IPS-15b (cell line): Measurements from ENCODE around the gene KDM6B.
A peak's percentile ranks its signal among the peaks of the same experiment; 100 is the strongest.

Experiments
- H3K27me3 ChIP-seq: one replicate; pipeline ENCODE4 v1.6.1; 2013; ENCODE audit warnings: low read length; ENCODE audit not compliant: control insufficient read depth, insufficient read depth
- H3K36me3 ChIP-seq: one replicate; pipeline ENCODE4 v1.6.1; 2013; ENCODE audit warnings: low read length; ENCODE audit not compliant: control insufficient read depth, insufficient read depth
- H3K4me1 ChIP-seq: one replicate; pipeline ENCODE4 v1.6.1; 2013; ENCODE audit warnings: mild to moderate bottlenecking, low read length; ENCODE audit not compliant: control insufficient read depth, insufficient read depth
- H3K4me3 ChIP-seq: one replicate; pipeline ENCODE4 v1.5.1; 2013; ENCODE audit warnings: low read depth, low read length
- H3K9ac ChIP-seq: one replicate; pipeline ENCODE4 v1.6.1; 2013; ENCODE audit warnings: low read depth, mild to moderate bottlenecking, low read length
- H3K9me3 ChIP-seq: one replicate; pipeline ENCODE4 v1.6.1; 2013; ENCODE audit warnings: mild to moderate bottlenecking, low read length; ENCODE audit not compliant: control insufficient read depth, insufficient read depth

Gene KDM6B

GRCh38 chr17:7850701-7851437, 16.9 kb downstream of the KDM6B start:
- Histone ChIP-seq H3K9ac (peak overlapping the region; percentile 47), H3K9me3 (no peaks in the 10 kb centered on the region), H3K27me3 (peaks cover 43% of the 10 kb centered on the region), H3K4me1 (peaks cover 2% of the 10 kb centered on the region), H3K4me3 (peak overlapping the region; percentile 85), H3K36me3 (peaks cover 9% of the 10 kb centered on the region)

GRCh38 chr17:7851438-7852261, 17.6 kb downstream of the KDM6B start:
- Histone ChIP-seq H3K27me3 (peaks cover 50% of the 10 kb centered on the region), H3K9me3 (no peaks in the 10 kb centered on the region), H3K9ac (peak overlapping the region; percentile 47), H3K36me3 (peaks cover 9% of the 10 kb centered on the region), H3K4me1 (peaks cover 4% of the 10 kb centered on the region), H3K4me3 (peak overlapping the region; percentile 85)

GRCh38 chr17:7852262-7852670, 18.2 kb downstream of the KDM6B start:
- H3K4me1 ChIP-seq = peaks cover 4% of the 10 kb centered on the region
- peaks cover 52% of the 10 kb centered on the region for H3K27me3 ChIP-seq
- no peak overlapping the region for H3K9ac ChIP-seq
- H3K36me3 ChIP-seq = peaks cover 9% of the 10 kb centered on the region
- peak overlapping the region; percentile 30 for H3K4me3 ChIP-seq
- no peaks in the 10 kb centered on the region for H3K9me3 ChIP-seq

- Histone ChIP-seq H3K4me1 (peaks cover 4% of the 10 kb centered on the region), H3K9me3 (no peaks in the 10 kb centered on the region), H3K9ac (no peak overlapping the region), H3K36me3 (peaks cover 9% of the 10 kb centered on the region), H3K27me3 (peaks cover 52% of the 10 kb centered on the region), H3K4me3 (peak overlapping the region; percentile 39)
These were observed 19.1 kb downstream of the KDM6B start for GRCh38 chr17:7852919-7853690.

- peaks cover 9% of the 10 kb centered on the region for H3K36me3 ChIP-seq
These were observed 19.6 kb downstream of the KDM6B start for GRCh38 chr17:7853691-7854038.

GRCh38 chr17:7854078-7854777, 20.2 kb downstream of the KDM6B start:
- Histone ChIP-seq H3K4me1 (peaks cover 8% of the 10 kb centered on the region), H3K9me3 (no peaks in the 10 kb centered on the region), H3K9ac (no peak overlapping the region), H3K4me3 (peak overlapping the region; percentile 35), H3K27me3 (peaks cover 52% of the 10 kb centered on the region), H3K36me3 (peaks cover 7% of the 10 kb centered on the region)

More at GRCh38 chr17:7853691-7854038, 19.6 kb downstream of the KDM6B start:
- H3K4me1 ChIP-seq = peaks cover 5% of the 10 kb centered on the region
- H3K9ac ChIP-seq = no peak overlapping the region
- H3K4me3 ChIP-seq = peak overlapping the region; percentile 35
- no peaks in the 10 kb centered on the region for H3K9me3 ChIP-seq
- H3K27me3 ChIP-seq = peaks cover 52% of the 10 kb centered on the region

- Histone ChIP-seq H3K9me3 (no peaks in the 10 kb centered on the region), H3K27me3 (peaks cover 52% of the 10 kb centered on the region), H3K9ac (no peak within 1 kb of the TSS), H3K4me3 (peak within 1 kb of the TSS; percentile 95), H3K36me3 (peaks cover 7% of the 10 kb centered on the region), H3K4me1 (peaks cover 8% of the 10 kb centered on the region)
These were observed 21.0 kb downstream of the KDM6B start, which contains the start of gene TMEM88 for GRCh38 chr17:7854851-7855659. TMEM88 (plus strand) TSS chr17:7855066; CDS start chr17:7855075, 9 bp downstream.

- Histone ChIP-seq H3K36me3 (peaks cover 5% of the 10 kb centered on the region), H3K4me3 (peak overlapping the region; percentile 95), H3K9me3 (no peaks in the 10 kb centered on the region), H3K9ac (no peak overlapping the region), H3K27me3 (peaks cover 50% of the 10 kb centered on the region), H3K4me1 (peaks cover 8% of the 10 kb centered on the region)
These were observed 21.6 kb downstream of the KDM6B start for GRCh38 chr17:7855660-7856010.

- peaks cover 45% of the 10 kb centered on the region for H3K27me3 ChIP-seq
- no peaks in the 10 kb centered on the region for H3K9me3 ChIP-seq
- no peak overlapping the region for H3K9ac ChIP-seq
- H3K36me3 ChIP-seq = peaks cover 2% of the 10 kb centered on the region
- H3K4me3 ChIP-seq = peak overlapping the region; percentile 95
- peaks cover 7% of the 10 kb centered on the region for H3K4me1 ChIP-seq
These were observed 22.2 kb downstream of the KDM6B start for GRCh38 chr17:7856011-7856810.
